Naive thymus-derived CD4-positive, alpha-beta T cell (primary cell): Measurements from ENCODE around the gene ATP9B. TPM values are rescaled to one million over a fixed set of nuclear protein-coding genes. Genes with fewer than 3 reads are reported as not detected.
"Not testable (repeated sequence)": the region's sequence is repeated elsewhere in the genome, so short reads cannot be mapped to it uniquely, and the experiment has no call there.

ENCODE experiments used
- ATAC-seq: fragments of 150-1000 bp; cut with Tn5 transposase; 2 replicates; pipeline ENCODE4 v1.10.0; 2021; ENCODE audit warnings: mild to moderate bottlenecking, moderate library complexity
- CTCF ChIA-PET: fragments of 350-600 bp; sonication (Branson Sonifier 250); formaldehyde crosslinking; loops from one replicate; lab custom pipeline; 2021; ENCODE audit warnings: antibody characterized with exemption; lab: Charles Lee
- POLR2A ChIA-PET: fragments of 350-600 bp; sonication (Branson Sonifier 250); formaldehyde crosslinking; loops from one replicate; lab custom pipeline; 2021; ENCODE audit warnings: antibody characterized with exemption, inconsistent platforms; lab: Charles Lee
- DNase-seq, 9 donors: peaks; one replicate each; pipeline versions ENCODE4 v3.0.0 to v3.0.0-alpha.2; 2020 to 2022; ENCODE audit warnings: mixed read lengths in 1 of 9
- H3K27ac ChIP-seq: one replicate; pipeline ENCODE4 v1.7.0; 2013; ENCODE audit warnings: mild to moderate bottlenecking, low read depth, low read length, moderate library complexity
- H3K27me3 ChIP-seq, 2 donors: one replicate each; pipeline ENCODE4 v1.7.0; 2013; ENCODE audit warnings: low read length in 2 of 2, mild to moderate bottlenecking in 2 of 2, moderate library complexity in 2 of 2; ENCODE audit not compliant: control insufficient read depth in 2 of 2, insufficient read depth in 2 of 2
- H3K36me3 ChIP-seq, 3 experiments: 1 replicate in 2 of 3; 2 replicates in 1 of 3; pipeline ENCODE4 v1.7.0; 2013; ENCODE audit warnings: low read length in 3 of 3, mild to moderate bottlenecking in 3 of 3, moderate library complexity in 1 of 3; ENCODE audit not compliant: insufficient read depth in 3 of 3, control insufficient read depth in 2 of 3
- H3K4me1 ChIP-seq, 2 donors: one replicate each; pipeline ENCODE4 v1.7.0; 2013; ENCODE audit warnings: low read length in 2 of 2, mild to moderate bottlenecking in 2 of 2, moderate library complexity in 1 of 2; ENCODE audit not compliant: control insufficient read depth in 2 of 2, insufficient read depth in 2 of 2
- H3K4me3 ChIP-seq: 2 replicates; pipeline ENCODE4 v1.7.0; 2013; ENCODE audit warnings: mild to moderate bottlenecking, low read length
- H3K9me3 ChIP-seq, 3 experiments: 1 replicate in 2 of 3; 2 replicates in 1 of 3; pipeline ENCODE4 v1.7.0; 2013; ENCODE audit warnings: low read length in 3 of 3; ENCODE audit not compliant: control insufficient read depth in 2 of 3
- H3K27ac Mint-ChIP-seq, 9 donors: one replicate each; pipeline ENCODE4 v1.8.0; 2020 to 2022; ENCODE audit warnings: mixed read lengths in 9 of 9, mild to moderate bottlenecking in 8 of 9, moderate library complexity in 5 of 9, inconsistent platforms in 2 of 9
- H3K27me3 Mint-ChIP-seq, 5 donors: one replicate each; pipeline ENCODE4 v1.8.0; 2021 to 2022; ENCODE audit warnings: mixed read lengths in 5 of 5, mild to moderate bottlenecking in 1 of 5
- H3K36me3 Mint-ChIP-seq, 5 donors: one replicate each; pipeline ENCODE4 v1.8.0; 2020 to 2022; ENCODE audit warnings: mixed read lengths in 5 of 5, mild to moderate bottlenecking in 3 of 5, inconsistent platforms in 1 of 5
- H3K4me1 Mint-ChIP-seq, 7 donors: one replicate each; pipeline ENCODE4 v1.8.0; 2020 to 2022; ENCODE audit warnings: mixed read lengths in 7 of 7, mild to moderate bottlenecking in 3 of 7, inconsistent platforms in 1 of 7
- H3K4me3 Mint-ChIP-seq, 10 donors: one replicate each; pipeline ENCODE4 v1.8.0; 2020 to 2022; ENCODE audit warnings: mild to moderate bottlenecking in 10 of 10, mixed read lengths in 10 of 10, moderate library complexity in 6 of 10, inconsistent platforms in 2 of 10
- H3K9me3 Mint-ChIP-seq, 11 donors: one replicate each; pipeline ENCODE4 v1.8.0; 2020 to 2022; ENCODE audit warnings: mixed read lengths in 11 of 11, mild to moderate bottlenecking in 4 of 11, inconsistent platforms in 1 of 11, moderate library complexity in 1 of 11
- intact Hi-C, 2 donors: fragments of 100-400 bp; cut with micrococcal nuclease; formaldehyde crosslinking; loops; one replicate each; pipeline ENCODE4 v1.15.1; 2023
- polyA plus RNA-seq, 2 donors: library from polyadenylated mRNA; unstranded; fragments of 300-500 nt; fragmentation: Illumina TruSeq; gene quantifications; one replicate each; pipeline ENCODE4 v1.2.3, GENCODE V29; 2021
- total RNA-seq, 6 experiments: library from RNA in 5 of 6; stranded (reverse) in 5 of 6; gene quantifications; 1 replicate in 5 of 6; 2 replicates in 1 of 6; pipeline ENCODE4 v1.2.3 and lab custom pipeline; 2021 to 2026

ATP9B gene
- total and polyA plus RNA-seq, 7 experiments from 2014 or later = 21.3 to 90.5 (median 79.4) TPM

DNA sequence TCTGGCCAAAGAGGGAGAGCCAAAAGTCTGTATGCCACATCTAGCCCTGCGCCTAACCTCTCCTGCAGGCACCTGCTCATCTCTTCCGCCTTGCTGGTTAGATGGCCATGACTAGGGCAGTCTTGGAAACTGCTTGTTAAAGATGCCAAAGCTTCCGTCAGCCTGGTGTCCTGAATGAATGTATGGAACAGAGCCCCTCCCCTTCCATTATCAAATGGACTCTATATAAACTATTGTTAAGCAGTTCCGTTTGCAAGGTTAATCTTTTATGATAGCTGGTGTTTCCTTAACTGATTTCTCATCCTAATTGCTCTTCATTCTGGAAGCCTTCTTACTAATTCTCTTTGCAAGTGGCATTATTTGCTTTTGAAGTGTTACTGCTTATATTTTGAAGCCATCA, 87.1 kb downstream of the ATP9B start:
- Histone ChIP-seq H3K4me3 (no peak overlapping the region), H3K36me3 (peaks cover 0 to 19% (median 4%) of the 10 kb centered on the region in 3 experiments), H3K27ac (no peak overlapping the region), H3K4me1 (no peaks in the 10 kb centered on the region), H3K27me3 (no peaks in the 10 kb centered on the region), H3K9me3 (no peaks in the 10 kb centered on the region)
- intact Hi-C loops = loop anchor here in 1 of 2 donors (5.0 kb wide), 1 partner anchor 89 kb away; the partner anchor contains the start of gene ATP9B
- no peak for ATAC-seq
- peaks cover 0 to 20% (median 11%) of the 10 kb centered on the region in 7 donors for H3K4me1 Mint-ChIP-seq
- ChIA-PET POLR2A (no interaction called here), CTCF (no interaction called here)
- H3K27ac Mint-ChIP-seq = peak overlapping the region in 1 of 9 donors; percentile 66
- peaks cover 0 to 2% (median 0%) of the 10 kb centered on the region in 11 donors for H3K9me3 Mint-ChIP-seq
- no peak overlapping the region for H3K4me3 Mint-ChIP-seq
- DNase-seq = no peak
- H3K36me3 Mint-ChIP-seq = peaks cover 14 to 72% (median 39%) of the 10 kb centered on the region in 5 donors
- no peaks in the 10 kb centered on the region for H3K27me3 Mint-ChIP-seq

DNA sequence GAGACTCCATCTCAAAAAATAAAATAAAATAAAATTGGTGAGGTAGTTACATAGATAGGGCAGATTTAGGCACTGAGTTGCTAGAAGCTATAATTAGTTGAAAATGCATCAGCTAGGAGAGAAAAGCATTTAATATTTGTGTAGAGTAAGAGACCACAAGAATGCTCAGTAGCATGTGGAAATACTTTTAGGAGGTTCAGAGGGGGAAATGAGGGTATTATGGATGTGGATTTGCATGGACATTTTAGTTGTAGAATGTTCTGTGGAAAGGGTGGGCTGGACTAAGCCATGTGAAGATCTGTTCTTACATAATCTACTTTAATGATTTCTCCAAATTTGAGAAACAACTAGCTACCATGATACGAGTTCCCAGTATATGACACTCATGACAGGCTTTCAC, 95.5 kb downstream of the ATP9B start:
- H3K27me3 ChIP-seq = no peaks in the 10 kb centered on the region
- H3K27ac Mint-ChIP-seq = no peak overlapping the region
- DNase-seq = no peak
- no peak overlapping the region for H3K27ac ChIP-seq
- no peak overlapping the region for H3K4me3 Mint-ChIP-seq
- intact Hi-C loops = no loop called here
- peaks cover 3 to 66% (median 26%) of the 10 kb centered on the region in 5 donors for H3K36me3 Mint-ChIP-seq
- H3K27me3 Mint-ChIP-seq = no peaks in the 10 kb centered on the region
- ChIA-PET CTCF (no interaction called here), POLR2A (no interaction called here)
- H3K36me3 ChIP-seq = peaks cover 0 to 34% (median 0%) of the 10 kb centered on the region in 3 experiments
- no peak overlapping the region for H3K4me3 ChIP-seq
- ATAC-seq = no peak
- H3K9me3 Mint-ChIP-seq = no peaks in the 10 kb centered on the region
- no peaks in the 10 kb centered on the region for H3K4me1 ChIP-seq
- H3K4me1 Mint-ChIP-seq = peaks cover under 1 to 8% (median 5%) of the 10 kb centered on the region in 7 donors
- H3K9me3 ChIP-seq = no peaks in the 10 kb centered on the region

DNA sequence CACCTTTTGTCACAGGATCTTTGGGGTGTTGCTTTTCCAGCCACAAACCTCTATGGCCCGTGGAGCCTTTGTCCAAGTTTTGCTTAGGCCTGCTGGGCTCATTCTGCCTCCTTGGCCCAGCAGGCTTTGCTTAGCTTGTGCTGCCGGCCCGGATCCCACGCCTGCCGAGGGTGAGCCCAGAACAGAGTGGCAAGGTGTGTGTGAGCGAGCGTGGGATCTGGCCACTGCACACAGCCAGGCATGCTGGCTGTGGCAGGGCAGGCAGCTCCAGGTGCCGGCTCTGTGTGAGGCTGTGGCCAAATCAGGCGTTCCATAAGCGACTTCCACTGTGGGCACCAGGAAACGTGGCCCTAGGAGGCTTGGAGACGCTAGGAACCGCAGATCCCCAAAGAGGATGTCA, 97.5 kb downstream of the ATP9B start:
- Histone ChIP-seq H3K4me3 (no peak overlapping the region), H3K27me3 (no peaks in the 10 kb centered on the region), H3K4me1 (no peaks in the 10 kb centered on the region), H3K36me3 (peaks cover 0 to 33% (median 0%) of the 10 kb centered on the region in 3 experiments), H3K27ac (no peak overlapping the region), H3K9me3 (no peaks in the 10 kb centered on the region)
- Mint-ChIP-seq H3K36me3 (peaks cover 3 to 54% (median 28%) of the 10 kb centered on the region in 5 donors), H3K9me3 (no peaks in the 10 kb centered on the region), H3K4me3 (no peak overlapping the region), H3K4me1 (peaks cover 0 to 12% (median 5%) of the 10 kb centered on the region in 7 donors), H3K27me3 (no peaks in the 10 kb centered on the region), H3K27ac (no peak overlapping the region)
- ChIA-PET POLR2A (no interaction called here), CTCF (no interaction called here)
- DNase-seq = no peak
- ATAC-seq = no peak
- intact Hi-C loops = no loop called here

DNA sequence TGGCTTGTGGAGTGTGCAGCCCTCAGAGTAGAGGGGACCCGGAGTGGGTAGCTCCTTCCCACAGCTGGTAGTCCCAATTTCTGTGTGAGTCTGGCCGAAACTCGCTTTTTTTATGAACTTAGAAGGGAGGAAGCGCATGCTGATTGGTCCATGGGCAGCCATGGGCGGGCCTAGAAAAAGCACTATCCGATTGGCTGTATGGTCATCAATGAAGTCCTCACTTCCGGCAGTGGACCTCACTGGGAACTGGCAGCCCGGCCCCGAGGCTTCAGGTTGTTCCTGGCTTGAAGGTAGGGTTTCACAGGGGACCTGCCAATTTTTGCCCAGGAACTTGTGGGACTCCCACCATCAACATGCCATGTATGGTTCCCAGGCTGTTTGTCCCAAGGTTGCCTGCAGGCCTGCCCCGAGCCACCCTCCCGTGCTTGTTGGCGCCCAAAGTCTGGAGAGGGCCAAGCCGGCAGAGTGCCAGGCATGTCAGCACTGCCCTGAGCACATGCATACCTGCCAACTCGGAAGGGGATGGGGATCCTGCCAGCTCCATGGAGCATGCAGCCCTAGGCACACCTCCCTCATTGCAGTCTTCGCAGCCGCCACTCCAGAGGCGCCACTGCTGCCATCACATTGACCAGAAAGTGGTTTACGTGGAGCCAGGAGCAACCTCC, 98.5 kb downstream of the ATP9B start:
- no peak overlapping the region for H3K4me3 ChIP-seq
- Mint-ChIP-seq H3K27me3 (no peaks in the 10 kb centered on the region), H3K9me3 (no peaks in the 10 kb centered on the region), H3K27ac (no peak overlapping the region), H3K4me3 (no peak overlapping the region), H3K36me3 (peaks cover 3 to 56% (median 27%) of the 10 kb centered on the region in 5 donors), H3K4me1 (peaks cover 0 to 12% (median 5%) of the 10 kb centered on the region in 7 donors)
- CTCF ChIA-PET = no interaction called here
- no peaks in the 10 kb centered on the region for H3K4me1 ChIP-seq
- no peak overlapping the region for H3K27ac ChIP-seq
- DNase-seq = no peak
- no peaks in the 10 kb centered on the region for H3K9me3 ChIP-seq
- POLR2A ChIA-PET = no interaction called here
- intact Hi-C loops = no loop called here
- peaks cover 0 to 29% (median 0%) of the 10 kb centered on the region in 3 experiments for H3K36me3 ChIP-seq
- H3K27me3 ChIP-seq = no peaks in the 10 kb centered on the region
- no peak for ATAC-seq

DNA sequence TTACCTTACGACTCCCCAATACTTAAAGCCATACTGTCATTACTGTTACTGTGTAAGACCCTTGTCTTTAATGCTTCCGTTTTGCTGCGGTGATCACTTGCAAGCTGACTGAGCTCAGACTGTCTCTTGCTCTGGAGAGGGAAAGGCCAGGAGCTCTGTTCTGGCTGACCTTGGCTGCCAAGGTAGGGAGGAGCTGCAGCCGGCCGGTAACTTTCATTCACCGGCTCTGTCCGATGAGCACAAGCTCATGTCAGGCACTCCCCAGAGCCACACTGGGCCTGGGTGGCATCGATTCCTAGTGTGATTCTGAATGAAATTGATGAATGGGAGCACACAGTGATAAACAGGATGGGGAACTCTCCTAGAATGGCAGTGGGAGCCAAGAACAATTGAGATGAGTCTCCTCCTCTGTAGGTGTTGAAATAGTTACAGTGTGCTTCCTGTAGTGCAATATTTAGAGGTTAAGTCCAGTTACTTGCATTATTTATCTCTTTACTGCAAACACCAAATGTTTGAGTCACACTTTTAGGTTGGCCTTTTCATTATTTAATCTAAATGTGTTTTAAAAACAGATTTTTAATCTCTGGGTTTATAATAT, 100.9 kb downstream of the ATP9B start:
- H3K27ac ChIP-seq = no peak overlapping the region
- no peak overlapping the region for H3K4me3 ChIP-seq
- H3K9me3 Mint-ChIP-seq = no peaks in the 10 kb centered on the region
- H3K27me3 ChIP-seq = no peaks in the 10 kb centered on the region
- peaks cover 0 to 16% (median 6%) of the 10 kb centered on the region in 7 donors for H3K4me1 Mint-ChIP-seq
- CTCF ChIA-PET = no interaction called here
- no peaks in the 10 kb centered on the region for H3K9me3 ChIP-seq
- DNase-seq = no peak
- intact Hi-C loops = no loop called here
- peaks cover 4 to 66% (median 37%) of the 10 kb centered on the region in 5 donors for H3K36me3 Mint-ChIP-seq
- POLR2A ChIA-PET = no interaction called here
- no peaks in the 10 kb centered on the region for H3K4me1 ChIP-seq
- H3K27me3 Mint-ChIP-seq = no peaks in the 10 kb centered on the region
- peaks cover 0 to 32% (median 0%) of the 10 kb centered on the region in 3 experiments for H3K36me3 ChIP-seq
- peak overlapping the region in 3 of 9 donors; percentile 0 to 73 (median 34) for H3K27ac Mint-ChIP-seq
- no peak overlapping the region for H3K4me3 Mint-ChIP-seq
- no peak for ATAC-seq

DNA sequence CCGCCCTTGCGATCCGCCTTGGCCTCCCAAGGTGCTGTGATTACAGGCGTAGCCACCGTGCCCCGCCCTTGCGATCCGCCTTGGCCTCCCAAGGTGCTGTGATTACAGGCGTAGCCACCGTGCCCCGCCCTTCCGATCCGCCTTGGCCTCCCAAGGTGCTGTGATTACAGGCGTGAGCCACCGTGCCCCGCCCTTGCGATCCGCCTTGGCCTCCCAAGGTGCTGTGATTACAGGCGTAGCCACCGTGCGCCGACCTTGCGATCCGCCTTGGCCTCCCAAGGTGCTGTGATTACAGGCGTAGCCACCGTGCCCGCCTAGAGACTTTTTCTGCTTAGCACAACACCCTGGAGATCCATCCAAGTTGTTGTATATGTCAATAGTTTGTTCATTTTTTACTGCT, 103.1 kb downstream of the ATP9B start:
- H3K9me3 ChIP-seq, H3K27ac ChIP-seq, H3K4me3 ChIP-seq, H3K4me3 Mint-ChIP-seq, intact Hi-C loops, POLR2A ChIA-PET, DNase-seq, H3K27me3 ChIP-seq, ATAC-seq, H3K27me3 Mint-ChIP-seq, H3K4me1 ChIP-seq, H3K27ac Mint-ChIP-seq, CTCF ChIA-PET, H3K9me3 Mint-ChIP-seq: not testable (repeated sequence)
- H3K4me1 Mint-ChIP-seq = peaks cover 2 to 16% (median 8%) of the 10 kb centered on the region in 7 donors
- peaks cover 0 to 18% (median 0%) of the 10 kb centered on the region in 3 experiments for H3K36me3 ChIP-seq
- peaks cover 4 to 54% (median 25%) of the 10 kb centered on the region in 5 donors for H3K36me3 Mint-ChIP-seq
